Measurements from ENCODE around the gene DVL1. TPM values are rescaled to one million over a fixed set of nuclear protein-coding genes. Genes with fewer than 3 reads are reported as not detected.
A peak's percentile ranks its signal among the peaks of the same experiment; 100 is the strongest.

DVL1 gene
- total and polyA plus RNA-seq, 9 of the 15 experiments (the other 6 are each of a cell fraction or from before 2014, with no cell fraction given) = 0.62 to 135 (median 24.3) TPM

DNA sequence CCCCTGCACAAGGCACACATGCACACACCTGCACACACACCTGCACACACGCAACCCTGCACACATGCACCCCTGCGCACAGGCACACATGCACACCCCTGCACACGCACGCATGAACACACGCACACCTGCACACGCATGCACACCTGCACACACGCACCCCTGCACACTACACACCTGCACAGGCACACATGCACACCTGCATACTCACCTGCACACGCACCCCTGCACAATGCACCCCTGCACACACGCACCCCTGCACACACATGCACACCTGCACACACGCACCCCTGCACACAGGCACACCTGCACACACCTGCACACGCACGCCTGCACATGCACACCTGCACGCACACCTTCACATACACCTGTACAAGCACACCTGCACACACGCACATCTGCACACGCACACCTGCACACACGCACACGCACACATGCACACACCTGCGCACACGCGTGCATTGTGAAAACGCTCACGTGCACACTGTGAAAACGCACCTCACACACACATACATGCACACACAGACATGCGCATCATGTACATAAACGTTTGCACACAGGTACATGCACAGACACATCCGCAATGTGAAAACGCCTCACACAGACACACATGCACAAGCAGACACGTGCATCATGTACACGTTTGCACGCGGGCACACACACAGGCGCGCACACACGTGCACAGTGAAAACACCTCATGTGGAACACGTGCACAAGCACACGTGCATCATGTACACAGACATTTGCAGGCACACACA is 8.2 kb downstream of the DVL1 start (continued):
- TF ChIP-seq, protein P1, sequence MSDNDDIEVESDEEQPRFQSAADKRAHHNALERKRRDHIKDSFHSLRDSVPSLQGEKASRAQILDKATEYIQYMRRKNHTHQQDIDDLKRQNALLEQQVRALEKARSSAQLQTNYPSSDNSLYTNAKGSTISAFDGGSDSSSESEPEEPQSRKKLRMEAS (CRISPR knock-in tag; IDR thresholded peaks at IDR 0.05) = peak; percentile 35; the same call in 1 of the 2 replicates
- TF ChIP-seq SOX6 (IDR thresholded peaks at IDR 0.05) (no peak), NFYB (IDR thresholded peaks at IDR 0.05; ENCODE audit: extremely low read depth, insufficient read length) (no peak), TARDBP (IDR thresholded peaks at IDR 0.05) (peak; percentile 29; the same call in 1 of the 2 replicates), DMBX1 (CRISPR knock-in tag; IDR thresholded peaks at IDR 0.05; ENCODE audit: borderline replicate concordance) (no peak), POLR2B (IDR thresholded peaks at IDR 0.05; ENCODE audit: low read depth, partially characterized antibody) (peak; percentile 10), MYBL2 (IDR thresholded peaks at IDR 0.05; ENCODE audit: low read depth) (no peak), MYBL2 (CRISPR knock-in tag; IDR thresholded peaks at IDR 0.05; ENCODE audit: borderline replicate concordance) (0 out of 2 replicates have a peak, but pooled peaks have one; percentile 58), CBFA2T2 (conservative IDR thresholded peaks at IDR 0.05) (0 out of 2 replicates have a peak, but pooled peaks have one; percentile 7), KLF10 (CRISPR knock-in tag; IDR thresholded peaks at IDR 0.05) (no peak), POLR2G (IDR thresholded peaks at IDR 0.05; ENCODE audit: low read depth, low read length) (peak; percentile 55), SMARCA5 (IDR thresholded peaks at IDR 0.05) (no peak), POU5F1 (IDR thresholded peaks at IDR 0.05; ENCODE audit: borderline replicate concordance, low read depth, low read length, partially characterized antibody) (no peak), DDX20 (tag; IDR thresholded peaks at IDR 0.05; ENCODE audit: low read depth) (no peak), ZFX (CRISPR knock-in tag; IDR thresholded peaks at IDR 0.05) (no peak), ZEB2 (IDR thresholded peaks at IDR 0.05) (peak; percentile 77), NFIX (CRISPR knock-in tag; IDR thresholded peaks at IDR 0.05; ENCODE audit: low read depth) (no peak), ZNF143 (CRISPR knock-in tag; IDR thresholded peaks at IDR 0.05) (peak; percentile 33; the same call in 1 of the 2 replicates)
- TF ChIP-seq, protein P2, sequence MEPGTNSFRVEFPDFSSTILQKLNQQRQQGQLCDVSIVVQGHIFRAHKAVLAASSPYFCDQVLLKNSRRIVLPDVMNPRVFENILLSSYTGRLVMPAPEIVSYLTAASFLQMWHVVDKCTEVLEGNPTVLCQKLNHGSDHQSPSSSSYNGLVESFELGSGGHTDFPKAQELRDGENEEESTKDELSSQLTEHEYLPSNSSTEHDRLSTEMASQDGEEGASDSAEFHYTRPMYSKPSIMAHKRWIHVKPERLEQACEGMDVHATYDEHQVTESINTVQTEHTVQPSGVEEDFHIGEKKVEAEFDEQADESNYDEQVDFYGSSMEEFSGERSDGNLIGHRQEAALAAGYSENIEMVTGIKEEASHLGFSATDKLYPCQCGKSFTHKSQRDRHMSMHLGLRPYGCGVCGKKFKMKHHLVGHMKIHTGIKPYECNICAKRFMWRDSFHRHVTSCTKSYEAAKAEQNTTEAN (CRISPR knock-in tag; IDR thresholded peaks at IDR 0.05) = peak; percentile 96
- TF ChIP-seq, protein P3, sequence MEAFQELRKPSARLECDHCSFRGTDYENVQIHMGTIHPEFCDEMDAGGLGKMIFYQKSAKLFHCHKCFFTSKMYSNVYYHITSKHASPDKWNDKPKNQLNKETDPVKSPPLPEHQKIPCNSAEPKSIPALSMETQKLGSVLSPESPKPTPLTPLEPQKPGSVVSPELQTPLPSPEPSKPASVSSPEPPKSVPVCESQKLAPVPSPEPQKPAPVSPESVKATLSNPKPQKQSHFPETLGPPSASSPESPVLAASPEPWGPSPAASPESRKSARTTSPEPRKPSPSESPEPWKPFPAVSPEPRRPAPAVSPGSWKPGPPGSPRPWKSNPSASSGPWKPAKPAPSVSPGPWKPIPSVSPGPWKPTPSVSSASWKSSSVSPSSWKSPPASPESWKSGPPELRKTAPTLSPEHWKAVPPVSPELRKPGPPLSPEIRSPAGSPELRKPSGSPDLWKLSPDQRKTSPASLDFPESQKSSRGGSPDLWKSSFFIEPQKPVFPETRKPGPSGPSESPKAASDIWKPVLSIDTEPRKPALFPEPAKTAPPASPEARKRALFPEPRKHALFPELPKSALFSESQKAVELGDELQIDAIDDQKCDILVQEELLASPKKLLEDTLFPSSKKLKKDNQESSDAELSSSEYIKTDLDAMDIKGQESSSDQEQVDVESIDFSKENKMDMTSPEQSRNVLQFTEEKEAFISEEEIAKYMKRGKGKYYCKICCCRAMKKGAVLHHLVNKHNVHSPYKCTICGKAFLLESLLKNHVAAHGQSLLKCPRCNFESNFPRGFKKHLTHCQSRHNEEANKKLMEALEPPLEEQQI (IDR thresholded peaks at IDR 0.05) = no peak
